DMS79 (cell line): Measurements from ENCODE around the gene IL6.
"Not testable (repeated sequence)": the region's sequence is repeated elsewhere in the genome, so short reads cannot be mapped to it uniquely, and the experiment has no call there.

Experiments
- DNase-seq: peaks from one replicate; lab custom pipeline; 2025; lab: John Stamatoyannopoulos, UW

The IL6 gene

GRCh38 chr7:22703978-22704610 is 22.9 kb upstream of the IL6 start:
- not testable (repeated sequence) for DNase-seq

DNA sequence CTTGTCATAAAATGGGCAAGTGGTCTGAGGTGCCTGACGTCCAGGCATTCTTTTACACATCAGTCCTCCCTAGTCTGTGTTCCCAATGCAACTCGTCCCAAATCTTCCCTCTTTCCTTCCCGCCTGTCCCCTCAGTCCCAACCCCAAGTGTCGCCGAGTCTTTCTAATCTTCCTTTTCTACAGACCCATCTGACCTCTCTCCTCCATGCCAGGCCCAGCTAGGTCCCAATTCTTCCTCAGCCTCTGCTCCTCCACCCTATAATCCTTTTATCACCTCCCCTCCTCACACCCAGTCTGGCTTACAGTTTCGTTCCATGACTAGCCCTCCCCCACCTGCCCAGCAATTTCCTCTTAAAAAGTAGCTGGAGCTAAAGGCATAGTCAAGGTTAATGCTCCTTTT is 22.3 kb upstream of the IL6 start:
- DNase-seq, result not testable (repeated sequence)

GRCh38 chr7:22705874-22706273 is 21.1 kb upstream of the IL6 start:
- not testable (repeated sequence) for DNase-seq

- DNase-seq, result not testable (repeated sequence)
Observed at GRCh38 chr7:22707026-22707691, 19.8 kb upstream of the IL6 start.

- not testable (repeated sequence) for DNase-seq
Observed at GRCh38 chr7:22708214-22708613, 18.8 kb upstream of the IL6 start.

DNA sequence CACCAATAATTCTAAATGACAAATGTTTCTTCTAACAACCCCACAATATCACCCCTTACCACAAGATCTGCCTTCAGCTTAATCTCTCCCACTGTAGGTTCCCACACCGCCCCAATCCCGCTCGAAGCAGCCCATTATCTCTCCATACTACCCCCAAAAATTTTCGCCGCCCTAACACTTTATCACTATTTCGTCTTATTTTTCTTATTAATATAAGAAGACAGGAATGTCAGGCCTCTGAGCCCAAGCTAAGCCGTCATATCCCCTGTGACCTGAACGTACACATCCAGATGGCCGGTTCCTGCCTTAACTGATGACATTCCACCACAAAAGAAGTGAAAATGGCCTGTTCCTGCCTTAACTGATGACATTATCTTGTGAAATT is 18.3 kb upstream of the IL6 start:
- DNase-seq, result not testable (repeated sequence)

- DNase-seq, result not testable (repeated sequence)
Observed at GRCh38 chr7:22709062-22709829, 17.8 kb upstream of the IL6 start.

GRCh38 chr7:22709857-22710256 is 17.1 kb upstream of the IL6 start:
- no peak for DNase-seq

DNA sequence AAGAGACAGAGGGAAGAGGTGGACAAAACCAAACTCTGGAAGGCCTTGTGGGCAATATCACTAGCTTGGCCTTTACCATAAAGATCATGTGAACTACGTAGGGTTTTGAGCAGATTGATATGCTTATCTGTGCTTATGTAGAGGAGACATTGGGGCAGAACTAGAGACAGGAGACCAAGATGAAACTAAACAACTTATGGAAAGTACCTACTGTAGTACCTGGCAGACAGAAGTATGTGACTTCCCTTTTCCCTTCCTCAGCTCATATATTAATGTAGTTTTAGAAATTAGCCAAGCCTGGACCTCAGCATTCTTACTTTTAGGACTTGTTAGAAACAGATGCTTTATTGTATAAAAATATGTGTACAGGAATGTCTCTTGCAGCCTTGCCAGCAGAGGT is 14.0 kb upstream of the IL6 start:
- DNase-seq, result no peak

DNA sequence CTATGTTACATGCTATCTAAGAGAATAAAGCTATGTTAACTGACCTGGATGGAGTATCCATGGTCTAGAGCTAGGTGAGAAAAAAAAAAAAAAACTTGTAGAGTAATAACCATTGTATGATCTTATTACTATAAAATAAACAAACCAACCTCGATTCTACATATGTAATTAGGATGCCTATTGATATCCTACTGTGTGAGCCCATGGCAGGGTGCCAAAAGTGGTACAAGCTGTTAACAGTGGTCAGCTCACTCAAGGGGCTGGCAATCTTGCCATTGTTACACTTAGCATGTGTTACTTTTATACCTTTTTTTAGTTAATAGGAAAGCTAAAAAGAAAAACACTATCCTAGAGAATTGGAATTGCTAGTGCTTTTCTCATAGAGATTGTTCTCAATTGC is 13.5 kb upstream of the IL6 start:
- DNase-seq, result no peak

GRCh38 chr7:22715969-22716368 is 11.0 kb upstream of the IL6 start:
- DNase-seq, result no peak

GRCh38 chr7:22717760-22718159 is 9.2 kb upstream of the IL6 start:
- no peak for DNase-seq

GRCh38 chr7:22718200-22718711 is 8.7 kb upstream of the IL6 start:
- no peak for DNase-seq

DNA sequence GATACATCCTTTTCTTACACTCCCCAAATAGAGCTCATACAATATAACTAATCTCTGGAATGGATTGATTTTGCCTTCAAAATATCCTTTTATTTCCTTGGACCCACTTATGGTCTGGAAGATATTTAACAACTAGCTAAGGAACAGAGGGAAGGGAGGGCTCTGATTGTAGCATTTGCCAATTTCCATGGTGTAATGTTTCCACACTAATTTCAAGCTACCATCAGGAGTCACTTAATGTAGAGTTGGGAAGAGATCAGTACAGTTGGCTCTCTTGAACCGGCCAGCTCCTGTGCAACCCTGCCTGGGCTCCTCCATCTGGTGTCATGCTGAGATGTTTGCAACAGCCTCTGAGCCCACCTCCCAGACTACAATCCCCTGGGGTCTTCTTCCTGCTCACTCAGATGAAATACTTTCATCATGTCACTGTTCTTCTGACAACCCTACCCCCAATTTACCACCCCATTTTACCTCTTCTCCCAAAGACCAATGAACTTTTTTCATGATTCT is 8.0 kb upstream of the IL6 start:
- no peak for DNase-seq

GRCh38 chr7:22720791-22721786 is 5.9 kb upstream of the IL6 start:
- DNase-seq, result no peak

DNA sequence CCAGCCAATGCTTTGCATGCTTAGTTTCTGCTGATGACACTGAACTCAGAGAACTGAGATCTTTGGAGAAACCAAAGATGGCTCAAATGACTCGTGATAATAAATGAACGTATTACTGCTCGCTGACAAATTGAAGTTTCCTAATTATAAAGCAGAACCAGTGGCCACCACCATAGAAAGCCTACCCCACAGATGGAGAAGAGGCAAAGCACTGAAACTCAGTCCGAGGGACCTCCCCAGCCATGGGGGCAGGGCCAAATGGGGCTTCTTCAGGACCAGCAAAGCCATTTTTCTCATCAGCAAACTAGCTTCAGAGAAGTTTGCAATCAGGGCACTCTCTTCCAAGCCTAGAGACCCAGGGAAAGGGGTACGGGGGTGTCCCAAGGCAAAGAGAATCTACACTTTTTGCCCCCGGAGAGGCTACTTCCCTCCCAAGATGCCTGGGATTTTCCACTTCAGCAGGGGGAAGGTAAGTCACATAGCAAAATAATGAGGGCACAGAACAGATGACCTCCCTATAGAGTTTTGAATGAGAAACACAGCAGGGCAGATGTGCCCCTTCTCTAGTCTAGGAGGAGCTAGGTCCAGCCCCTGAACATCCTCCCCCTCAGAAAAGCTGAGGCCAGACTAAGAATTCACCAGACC is 4.3 kb upstream of the IL6 start:
- DNase-seq, result no peak

- DNase-seq, result no peak
Observed at GRCh38 chr7:22723181-22723601, 3.8 kb upstream of the IL6 start.

- DNase-seq, result no peak
Observed at GRCh38 chr7:22723637-22724036, 3.4 kb upstream of the IL6 start.

GRCh38 chr7:22724861-22725260 is 2.1 kb upstream of the IL6 start:
- DNase-seq, result no peak

DNA sequence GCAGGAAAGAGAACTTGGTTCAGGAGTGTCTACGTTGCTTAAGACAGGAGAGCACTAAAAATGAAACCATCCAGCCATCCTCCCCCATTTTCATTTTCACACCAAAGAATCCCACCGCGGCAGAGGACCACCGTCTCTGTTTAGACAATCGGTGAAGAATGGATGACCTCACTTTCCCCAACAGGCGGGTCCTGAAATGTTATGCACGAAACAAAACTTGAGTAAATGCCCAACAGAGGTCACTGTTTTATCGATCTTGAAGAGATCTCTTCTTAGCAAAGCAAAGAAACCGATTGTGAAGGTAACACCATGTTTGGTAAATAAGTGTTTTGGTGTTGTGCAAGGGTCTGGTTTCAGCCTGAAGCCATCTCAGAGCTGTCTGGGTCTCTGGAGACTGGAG is 1.4 kb upstream of the IL6 start:
- no peak for DNase-seq

DNA sequence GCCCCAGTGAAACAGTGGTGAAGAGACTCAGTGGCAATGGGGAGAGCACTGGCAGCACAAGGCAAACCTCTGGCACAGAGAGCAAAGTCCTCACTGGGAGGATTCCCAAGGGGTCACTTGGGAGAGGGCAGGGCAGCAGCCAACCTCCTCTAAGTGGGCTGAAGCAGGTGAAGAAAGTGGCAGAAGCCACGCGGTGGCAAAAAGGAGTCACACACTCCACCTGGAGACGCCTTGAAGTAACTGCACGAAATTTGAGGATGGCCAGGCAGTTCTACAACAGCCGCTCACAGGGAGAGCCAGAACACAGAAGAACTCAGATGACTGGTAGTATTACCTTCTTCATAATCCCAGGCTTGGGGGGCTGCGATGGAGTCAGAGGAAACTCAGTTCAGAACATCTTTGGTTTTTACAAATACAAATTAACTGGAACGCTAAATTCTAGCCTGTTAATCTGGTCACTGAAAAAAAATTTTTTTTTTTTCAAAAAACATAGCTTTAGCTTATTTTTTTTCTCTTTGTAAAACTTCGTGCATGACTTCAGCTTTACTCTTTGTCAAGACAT is 574 bp upstream of the IL6 start:
- DNase-seq, result peak; percentile 10
